Stimulated activated CD4-positive, alpha-beta T cell treated with anti-CD3 and anti-CD28 coated beads, Interleukin-12 subunit alpha, Interleukin-12 subunit beta, amount 100 ng/mL, for 4 hours (primary cell): ENCODE measurements around the gene PNMA1.

Source experiments
- DNase-seq: peaks from one replicate; pipeline ENCODE4 v3.0.0-alpha.2; 2020

PNMA1 gene

DNA sequence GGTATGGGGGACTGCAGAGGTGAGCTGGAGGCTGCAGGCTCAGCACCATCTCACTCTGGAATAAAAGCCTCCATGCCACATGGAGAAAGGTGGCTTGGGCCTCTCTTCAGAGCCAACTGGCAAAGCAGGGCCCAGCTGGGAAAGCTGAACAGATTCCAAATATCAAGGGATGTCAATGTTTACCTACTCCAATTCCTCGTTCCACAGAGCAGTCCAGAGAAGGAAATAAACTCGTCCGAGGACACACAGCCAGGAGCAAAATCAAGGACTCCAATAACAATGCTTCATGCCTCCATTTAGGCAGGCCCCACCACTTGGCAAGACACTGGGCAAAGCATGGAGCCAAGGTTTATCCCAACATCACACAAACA, 36.3 kb upstream of the PNMA1 start:
- no peak for DNase-seq

DNA sequence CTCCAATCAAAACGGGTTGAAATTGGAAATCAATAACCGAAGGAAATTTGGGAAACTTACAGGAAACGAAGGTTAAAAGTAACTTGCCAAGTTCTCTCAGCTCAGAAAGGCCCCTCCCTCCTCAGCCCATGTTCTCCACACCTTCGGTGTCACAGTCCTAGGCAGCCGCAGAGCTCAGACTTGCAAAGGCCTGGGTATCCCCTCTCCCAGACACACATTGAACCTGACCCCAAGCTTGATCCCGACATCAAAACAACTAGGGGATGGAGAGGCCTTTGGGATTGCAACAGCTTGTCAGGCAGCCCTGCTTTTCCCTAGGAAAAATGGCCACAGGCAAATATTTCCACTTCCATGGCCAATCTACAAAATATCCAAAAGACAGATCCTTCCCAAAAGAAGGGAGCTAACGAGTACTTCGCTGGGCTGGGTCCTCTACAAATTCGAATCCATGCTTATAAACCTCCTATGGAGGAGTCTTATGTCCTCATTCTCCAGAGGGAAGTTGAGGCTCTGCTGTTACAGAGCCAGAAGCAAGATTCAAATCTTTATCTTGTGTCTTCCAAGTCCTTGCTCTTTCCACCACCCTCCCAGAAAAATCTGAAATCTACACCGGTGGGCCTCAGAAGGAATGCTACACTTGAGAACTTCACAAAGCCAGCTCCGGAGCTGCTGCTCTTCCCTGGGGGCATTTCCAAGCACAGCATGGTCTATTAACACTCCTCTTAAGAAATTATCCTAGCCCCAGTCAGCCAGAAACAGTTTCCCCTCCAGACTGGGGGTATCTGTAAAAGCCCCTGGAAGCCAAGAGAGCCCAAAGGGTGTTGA, 35.7 kb upstream of the PNMA1 start:
- no peak for DNase-seq

DNA sequence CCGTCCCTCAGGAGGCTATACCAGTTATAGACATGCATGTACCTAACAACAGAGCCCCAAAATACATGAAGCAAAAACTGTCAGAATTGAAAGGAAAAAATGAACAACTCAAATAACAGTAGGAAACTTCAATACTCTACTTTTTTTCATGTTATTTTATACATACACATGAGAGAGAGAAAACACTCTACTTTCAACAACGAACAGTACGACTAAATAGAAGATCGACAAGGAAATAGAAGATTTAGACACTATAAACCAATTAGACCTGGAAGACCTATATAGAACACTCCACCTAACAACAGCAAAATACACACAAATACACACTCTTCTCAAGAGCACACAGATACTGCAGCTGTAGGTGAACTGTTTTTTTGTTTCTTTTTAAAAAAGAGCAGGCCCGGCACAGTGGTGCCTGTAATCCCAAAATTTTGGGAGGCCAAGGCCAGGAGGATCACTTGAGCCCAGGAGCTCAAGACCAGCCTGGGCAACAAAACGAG, 34.7 kb upstream of the PNMA1 start:
- DNase-seq: no peak

DNA sequence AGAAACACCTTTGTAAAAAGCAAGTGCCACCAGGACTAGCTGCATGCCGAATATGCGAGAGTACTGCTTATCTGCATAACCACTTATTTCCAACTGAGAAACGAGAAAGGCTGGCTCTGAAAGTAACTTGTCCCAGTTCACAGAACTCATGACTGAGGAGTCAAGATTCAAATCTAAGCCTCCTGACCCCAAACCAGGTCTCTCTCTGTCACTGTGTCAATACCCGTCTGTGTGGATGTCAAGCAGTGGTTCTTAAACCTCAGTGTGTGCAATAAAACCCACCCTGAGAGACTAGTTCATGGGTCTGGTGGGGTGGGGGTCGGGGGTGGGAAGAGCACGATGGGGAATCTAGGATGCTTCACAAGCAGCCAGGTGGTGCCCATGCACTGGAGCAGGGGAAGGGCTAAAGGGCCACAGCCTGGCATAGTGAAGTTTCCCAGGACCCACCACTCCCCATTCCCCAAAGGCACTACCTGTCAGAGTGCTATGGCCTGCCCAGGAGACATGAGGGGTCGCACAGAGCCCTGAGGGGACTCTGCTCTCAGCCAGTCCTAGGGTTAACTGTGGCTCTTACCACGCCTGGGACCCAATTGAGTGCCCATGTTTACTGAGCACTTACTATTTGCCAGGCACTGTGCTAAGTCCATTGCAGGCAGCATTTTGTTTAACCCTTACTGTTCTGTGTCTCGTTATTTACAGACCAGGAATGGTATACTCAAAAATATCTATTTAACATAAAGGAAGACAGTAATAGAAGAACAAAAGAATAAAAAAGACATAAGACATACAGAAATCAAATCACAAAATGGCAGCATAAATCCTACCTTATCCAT, 33.4 kb upstream of the PNMA1 start:
- DNase-seq: no peak

DNA sequence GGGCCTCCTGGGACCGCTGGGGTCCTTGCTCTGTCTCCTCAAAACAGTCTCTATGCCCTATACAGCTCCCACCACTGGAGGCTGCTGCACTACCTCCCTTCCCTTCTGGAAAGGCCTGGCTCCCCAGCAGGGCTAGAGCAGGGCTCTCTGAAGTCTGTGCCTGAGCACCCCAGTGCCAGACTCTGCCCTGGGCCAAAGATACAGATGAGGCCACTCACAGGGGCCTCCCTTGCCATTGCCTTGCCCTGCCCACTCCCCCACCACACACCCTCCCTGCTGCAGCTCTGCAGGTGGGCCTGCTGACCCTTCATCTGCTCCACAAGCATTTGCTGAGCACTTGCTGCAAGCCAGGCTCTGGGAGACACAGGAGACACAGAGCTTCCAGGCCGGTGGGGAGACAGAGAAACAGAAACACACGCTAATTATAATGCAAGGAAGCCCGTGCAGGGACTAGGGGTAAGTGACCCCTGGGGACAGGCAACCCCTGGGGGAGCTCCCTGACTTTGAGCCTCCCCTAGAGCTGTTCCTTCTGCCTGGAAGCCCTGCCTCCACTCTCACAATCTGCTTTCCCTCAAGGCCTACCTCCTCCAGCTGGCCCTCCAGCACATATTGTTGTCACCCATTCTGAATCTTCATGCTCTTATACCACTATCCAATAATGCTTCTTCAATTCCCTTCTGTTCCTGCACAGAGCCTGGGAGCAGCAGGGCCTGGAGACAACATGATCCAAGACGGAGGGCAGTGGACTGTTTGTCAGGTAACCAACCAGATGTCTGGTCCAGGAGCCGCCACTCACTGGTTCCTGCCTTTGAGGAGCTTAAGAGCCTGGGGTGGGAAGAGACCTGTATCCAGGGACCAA, 32.6 kb upstream of the PNMA1 start:
- DNase-seq: no peak

DNA sequence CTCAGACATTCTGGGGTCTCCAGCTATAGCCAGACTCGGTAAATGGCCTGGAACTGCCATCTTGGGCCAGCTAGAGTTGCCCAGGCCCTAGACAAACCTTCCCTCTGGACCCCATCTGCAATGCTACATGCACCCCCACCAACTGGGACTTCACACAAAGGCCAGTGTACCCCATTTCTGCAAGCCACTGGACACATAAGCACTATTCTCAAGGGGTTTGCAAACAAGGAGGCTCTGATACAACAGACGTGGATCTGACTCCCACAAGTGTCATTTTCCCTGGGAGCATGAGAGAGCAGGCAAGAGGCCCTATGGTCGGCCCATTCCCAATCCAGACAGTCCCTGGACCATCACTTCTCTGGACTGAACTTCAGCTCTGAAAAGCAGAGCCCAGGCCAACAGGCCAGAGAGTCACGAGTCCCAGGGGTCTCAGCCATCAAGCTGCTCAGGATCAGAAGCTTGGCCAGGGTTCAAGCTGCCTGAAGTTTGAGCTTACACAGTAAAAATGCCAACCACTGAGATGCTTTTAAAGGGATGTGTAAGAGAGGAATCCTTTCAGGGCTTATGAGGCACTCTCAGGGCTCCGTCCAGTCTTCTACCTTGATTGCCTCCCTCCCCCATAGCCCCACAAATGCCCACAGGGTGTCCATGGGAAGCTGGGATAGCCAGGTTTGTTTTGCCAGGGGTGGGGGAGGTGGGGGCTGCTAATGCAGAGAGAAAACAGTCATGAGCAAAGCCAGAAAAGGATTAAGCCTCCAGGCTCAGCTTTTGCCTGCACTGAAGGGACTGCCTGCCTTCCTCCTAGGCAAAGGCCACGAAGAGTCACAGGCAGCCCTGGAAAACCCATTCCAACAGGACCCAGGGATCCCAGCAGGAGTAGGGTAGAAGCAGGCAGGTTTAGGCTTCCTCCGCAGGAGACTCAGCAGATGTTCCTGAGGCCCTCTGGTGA, 31.7 kb upstream of the PNMA1 start:
- DNase-seq: no peak

DNA sequence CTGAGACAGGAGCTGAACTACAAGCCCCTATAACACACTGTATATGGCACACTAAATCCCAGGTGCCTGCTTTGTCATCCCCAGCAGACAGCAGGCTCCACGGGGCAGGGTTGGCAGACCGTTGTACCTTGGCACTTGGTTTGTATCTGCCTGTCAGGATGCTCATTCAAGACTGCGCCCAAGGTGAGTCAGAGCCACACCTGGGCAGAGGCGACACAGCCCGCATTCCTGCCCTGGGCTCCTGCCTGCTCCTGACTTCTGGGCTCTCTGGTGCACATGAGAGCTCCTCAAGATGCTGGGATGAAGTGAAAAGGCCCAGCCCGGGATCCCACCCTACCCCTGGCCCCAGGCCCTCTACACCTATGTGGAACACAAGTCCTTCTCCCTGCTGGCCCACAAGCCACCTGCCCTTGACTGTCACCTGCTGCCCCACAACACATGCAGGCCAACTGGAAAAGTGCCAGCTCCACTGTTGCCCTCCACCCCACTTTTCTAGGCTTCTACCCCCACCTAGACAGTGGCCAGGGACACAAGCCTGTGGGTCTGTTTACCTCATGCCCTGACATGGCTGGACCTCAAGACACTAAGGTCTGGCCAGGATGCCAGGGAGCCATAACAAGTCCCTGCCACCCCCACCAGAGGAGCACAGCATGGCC, 30.8 kb upstream of the PNMA1 start:
- DNase-seq: no peak

DNA sequence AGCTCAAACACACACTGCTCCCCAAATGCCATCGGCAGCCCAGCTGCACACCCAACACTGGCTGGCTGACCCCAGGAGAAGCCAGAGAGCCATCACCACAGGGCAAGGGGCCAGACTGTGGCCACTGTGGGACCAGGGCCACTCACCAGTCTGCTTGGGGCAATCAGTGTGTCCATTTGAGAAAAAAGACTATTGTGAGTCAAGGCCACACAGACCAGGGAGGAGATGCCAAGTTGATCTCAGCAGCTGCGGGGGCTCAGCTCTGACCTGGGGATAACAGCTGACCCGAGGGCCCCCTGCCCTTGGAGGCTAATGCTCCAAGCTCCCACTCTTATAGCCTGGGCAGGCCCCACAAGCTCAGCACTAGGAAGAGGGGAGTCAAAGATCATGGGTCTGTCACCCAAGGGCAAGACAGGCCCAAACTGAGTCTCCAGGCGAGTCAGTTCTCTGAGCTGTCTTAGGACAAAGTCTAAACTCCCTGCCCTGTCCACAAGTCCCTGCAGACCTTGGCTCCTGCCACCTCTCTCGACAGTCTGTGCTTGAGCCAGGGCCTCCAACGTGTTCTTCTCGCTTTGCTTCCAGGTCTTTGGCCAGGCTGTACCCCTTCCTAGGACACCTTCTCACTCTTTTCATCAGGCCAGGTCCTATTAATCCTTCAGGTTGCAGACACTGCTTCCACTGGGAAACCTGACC, 30.1 kb upstream of the PNMA1 start:
- DNase-seq: no peak

DNA sequence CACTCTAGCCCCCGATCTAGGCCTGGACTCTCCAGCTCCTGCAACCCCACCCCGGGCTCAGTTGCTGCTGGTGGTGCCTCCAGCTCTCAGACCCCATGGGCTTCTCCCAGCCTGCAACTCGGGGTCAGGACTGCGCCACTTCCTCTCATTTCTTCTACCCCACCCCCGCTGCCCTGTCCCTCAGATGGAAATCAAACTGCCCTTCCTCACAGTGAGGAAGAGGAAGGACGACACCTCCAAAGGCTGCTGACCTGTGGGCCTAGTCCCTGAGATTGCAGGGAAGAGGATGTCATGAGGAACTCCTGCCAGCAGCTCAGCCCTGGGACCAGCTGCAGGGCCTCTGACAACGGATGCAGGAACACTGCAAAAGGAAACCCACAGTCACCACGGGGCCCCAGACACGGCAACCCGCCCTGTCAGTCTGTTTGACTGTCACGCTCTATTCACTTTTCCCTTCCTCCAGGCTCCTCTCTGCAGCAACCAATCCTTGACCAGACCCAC, 29.3 kb upstream of the PNMA1 start:
- peak; percentile 59 for DNase-seq

DNA sequence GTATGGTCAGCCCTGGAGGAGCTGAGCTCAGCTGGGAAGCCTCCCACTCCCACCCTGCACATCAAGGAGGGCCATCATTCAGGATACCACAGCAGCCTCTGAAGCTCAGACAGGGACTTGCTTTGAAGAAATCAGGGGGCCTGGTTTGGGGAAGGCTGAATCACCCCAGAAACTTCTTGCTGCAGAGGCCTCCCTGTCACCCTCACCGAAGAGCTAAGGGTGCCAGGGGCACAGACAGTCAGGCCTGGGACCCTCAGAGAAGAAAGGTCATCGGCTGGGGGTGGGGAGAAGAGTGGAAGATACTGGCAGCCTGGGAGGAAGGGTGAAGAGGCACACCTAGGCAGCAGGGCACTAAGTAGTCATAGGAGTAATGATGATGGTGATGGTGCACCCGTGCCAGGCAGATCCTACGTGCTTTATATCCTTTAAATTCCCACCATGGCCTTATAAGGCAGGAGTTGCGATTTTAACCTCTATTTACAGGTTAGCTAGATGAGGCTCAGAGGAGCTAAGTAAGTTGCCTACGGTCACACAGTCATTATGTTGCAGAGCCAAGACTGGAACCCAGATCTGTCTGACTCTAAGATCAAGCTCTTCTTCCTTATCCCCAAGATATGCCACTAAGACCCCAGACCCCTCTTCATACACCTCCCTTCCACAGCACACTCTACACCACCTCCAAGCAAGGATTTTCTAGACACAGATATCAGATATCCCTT, 28.5 kb upstream of the PNMA1 start:
- DNase-seq: no peak

DNA sequence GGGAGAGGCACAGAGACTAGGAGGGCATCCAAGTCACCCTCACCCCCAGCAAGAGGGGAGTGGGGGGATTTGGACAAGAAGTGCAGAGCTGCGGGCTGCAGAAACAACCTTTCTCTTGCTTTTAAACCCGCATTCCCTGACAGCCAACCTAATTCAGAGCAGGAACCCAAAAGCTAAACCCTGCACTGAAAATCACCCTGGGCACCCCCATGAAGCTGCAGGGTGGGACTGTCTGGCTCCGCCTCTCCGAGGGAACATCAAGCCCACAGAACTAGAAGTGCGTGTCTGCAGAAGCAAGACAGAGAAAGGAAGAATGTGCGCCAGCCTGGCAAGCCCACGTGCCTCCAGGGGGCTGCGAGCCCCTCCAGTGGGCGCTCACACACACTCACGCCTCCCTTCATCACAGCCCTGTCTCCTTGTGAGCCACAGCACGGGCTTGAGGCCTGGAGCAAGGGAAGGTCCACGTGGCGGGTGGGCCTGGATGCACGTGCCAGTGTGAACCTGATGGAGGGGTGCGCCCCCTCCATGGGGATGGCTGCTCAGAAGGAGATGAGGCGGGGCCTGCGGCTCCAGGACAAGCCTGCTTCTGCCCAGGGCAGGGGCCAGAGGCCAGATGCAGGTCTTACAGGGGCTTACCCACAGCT, 27.8 kb upstream of the PNMA1 start:
- DNase-seq: no peak

DNA sequence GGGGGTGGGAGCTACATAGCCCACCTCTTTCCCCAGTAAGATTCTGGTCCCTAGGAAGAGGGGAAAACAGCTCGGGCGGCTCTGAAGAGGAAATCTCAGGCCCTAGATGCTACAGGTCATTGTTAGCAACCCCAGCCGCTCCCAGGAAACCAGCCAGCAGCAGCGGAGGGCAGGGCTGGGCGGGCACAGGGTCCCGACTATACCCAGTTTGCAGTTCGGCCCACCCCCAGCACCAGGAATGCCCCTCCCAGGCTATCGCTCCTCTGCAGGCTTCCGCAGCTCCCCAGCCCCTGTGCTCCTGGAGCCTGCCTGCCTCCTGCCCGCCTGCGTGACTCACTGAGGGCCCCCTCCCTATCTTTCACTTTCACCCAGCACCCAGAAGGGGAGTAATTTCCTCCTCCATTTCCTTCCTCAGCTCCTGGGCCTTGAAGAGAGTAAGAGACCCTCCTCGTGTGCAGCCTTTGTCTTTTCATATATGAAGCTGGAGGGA, 27.2 kb upstream of the PNMA1 start:
- peak; percentile 66 for DNase-seq

DNA sequence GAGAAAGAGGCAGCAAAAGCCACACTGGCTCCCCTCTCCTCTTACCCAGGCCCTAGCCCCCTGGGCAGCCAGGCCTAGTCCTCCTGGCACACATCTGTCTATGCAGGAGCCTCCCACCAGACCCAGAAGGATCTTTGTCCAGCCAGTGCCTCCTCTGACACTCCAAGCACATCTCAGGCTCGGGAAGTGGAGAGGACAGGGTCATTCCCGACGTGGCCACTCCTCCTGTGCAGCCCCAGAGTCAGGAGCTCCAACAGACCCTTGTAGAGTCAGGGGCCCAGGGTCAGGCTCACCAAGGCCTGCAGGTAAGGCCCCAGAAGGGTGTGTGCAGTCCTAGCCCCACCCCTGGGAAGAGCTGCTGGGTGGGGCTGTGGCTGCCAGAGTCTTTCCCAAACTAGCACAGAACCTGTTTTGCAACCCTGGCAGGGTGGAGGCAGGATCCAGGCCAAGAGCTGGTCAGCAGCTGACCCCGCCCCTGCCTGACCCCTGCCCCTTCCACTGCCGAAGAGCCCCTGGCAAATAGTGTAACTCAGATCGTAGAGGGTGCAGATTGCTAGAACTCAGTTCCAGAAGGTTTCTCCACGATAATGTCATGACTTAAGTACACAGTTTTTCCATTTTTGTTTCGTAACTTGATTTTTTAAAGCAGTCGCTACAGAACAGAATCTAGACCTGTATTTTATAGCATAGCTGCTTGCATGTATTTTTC, 26.6 kb upstream of the PNMA1 start:
- DNase-seq: no peak

DNA sequence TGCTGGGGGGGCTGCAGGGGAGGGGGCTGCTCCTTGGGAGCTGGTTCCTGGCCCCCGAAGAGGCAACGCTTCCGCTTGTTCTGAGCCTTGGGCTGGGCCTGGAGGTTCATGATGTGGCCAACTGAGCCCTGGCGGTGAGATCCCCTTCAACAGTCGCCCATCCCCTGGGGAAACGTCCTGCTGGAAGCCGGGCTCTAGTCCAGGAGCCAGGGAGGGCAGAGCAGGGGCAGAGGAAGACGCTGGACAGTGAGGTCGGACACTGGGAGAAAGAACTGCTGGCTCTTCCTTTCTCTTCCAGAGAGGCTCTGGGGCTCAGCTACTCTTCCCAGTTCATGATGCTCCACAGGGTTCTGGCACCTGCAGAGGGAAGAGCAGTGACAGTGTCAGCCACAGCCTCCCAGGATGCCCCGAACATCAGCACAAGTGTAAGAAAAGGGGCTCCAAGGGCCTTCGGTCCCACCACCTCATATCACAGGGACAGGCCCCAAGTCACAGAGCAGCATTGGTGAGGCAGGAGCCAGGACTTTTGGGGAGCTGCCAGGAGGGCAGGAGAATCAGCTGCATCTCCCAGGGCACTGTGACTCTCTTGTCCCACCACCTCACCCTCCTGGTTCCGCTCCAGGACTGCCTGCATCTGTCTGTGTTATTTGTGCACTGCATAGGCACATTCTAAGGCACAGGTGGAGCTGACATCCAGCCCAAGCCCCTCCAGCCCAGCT, 25.9 kb upstream of the PNMA1 start:
- DNase-seq: no peak

DNA sequence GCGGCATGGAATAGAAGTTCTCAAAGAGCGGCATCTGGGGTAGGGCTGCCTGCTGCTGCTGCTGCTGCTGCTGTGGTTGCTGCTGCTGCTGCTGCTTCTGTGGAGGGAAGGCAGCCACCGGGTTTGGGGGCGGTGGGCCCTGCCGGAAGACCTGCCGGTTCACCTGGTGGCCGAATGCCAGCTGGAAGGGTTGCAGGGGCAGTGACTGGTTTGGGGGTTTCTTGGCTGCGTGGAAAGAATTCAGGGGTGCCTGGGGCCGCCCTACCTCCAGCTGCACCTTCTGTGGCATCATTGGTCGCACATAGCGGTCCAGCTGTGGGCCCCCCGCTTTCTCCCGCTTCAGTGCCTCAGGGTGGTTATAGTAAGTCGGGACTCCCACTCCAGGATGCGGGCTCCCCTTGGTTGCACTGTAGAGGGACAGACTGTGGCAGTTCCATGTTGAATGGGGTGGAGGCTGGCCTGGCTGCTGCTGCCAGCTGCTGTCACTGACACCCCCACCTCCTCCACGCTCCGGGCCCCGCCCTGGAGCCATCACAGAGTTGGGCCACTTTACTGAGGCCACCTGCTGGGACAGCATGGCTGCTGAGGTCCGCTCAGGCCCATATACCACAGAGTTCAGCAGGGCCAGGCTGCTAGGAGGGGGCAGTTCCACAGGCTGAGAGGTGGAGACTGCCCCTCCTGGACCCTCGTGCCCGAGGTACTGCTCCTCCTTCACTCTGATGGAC, 25.2 kb upstream of the PNMA1 start:
- DNase-seq: no peak

DNA sequence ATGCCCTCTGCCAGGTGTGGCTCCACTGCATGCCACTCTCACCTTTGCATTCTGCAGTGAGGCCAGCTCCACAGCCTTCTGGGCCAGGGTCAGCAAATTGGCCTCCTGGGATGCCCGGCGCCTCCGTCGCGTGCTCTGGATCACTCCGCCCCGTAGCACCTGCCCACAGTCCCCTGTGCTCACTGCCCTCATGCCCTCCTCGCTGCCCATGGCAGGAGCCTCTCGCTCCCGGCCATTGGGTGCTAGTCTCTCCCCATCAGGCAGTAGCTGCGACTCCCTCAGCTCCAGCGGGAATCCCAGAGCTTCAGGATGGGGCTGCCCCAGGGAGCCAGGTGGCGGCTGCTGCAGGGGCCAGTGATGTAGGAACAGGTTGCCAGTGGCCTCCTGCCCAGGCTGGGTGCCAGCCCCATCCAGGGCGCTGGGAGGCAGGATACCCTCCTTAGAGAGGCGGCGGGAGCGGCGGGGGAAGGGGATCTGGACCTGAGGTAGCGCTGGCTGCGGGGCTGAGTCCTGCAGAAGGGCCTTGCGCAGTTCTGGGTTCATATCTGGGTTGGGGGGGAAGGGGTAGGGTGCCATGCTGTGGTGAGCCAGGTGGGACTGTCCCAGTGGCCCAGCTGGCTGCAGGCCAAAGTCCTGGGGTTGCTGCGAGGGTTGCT, 24.5 kb upstream of the PNMA1 start:
- DNase-seq: no peak

DNA sequence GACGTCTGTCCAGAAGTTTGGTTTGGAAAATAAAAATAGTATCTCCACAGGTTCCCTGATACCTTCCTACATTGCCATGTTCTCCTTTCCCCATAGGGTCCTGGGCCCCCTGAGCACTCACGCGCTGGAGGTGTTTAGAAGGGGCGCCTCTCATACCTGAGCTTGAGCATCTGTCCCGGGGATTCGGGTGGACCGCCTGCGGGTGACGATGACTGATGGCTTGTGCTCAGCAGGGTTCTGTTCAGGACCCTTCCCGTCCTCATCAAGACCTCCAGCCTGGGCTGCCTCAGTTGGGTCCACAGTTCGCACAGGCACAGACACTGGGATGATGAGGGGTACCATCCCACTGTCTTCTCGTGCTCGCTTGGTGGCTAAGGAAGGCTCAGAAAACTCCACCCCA, 22.7 kb upstream of the PNMA1 start:
- DNase-seq: no peak
